ENCODE results near the gene PITRM1. TPM values are rescaled to one million over a fixed set of nuclear protein-coding genes. Genes with fewer than 3 reads are reported as not detected.

Gene PITRM1
- polyA plus RNA-seq, 1 of the 3 experiments (the other 2 are of a cell fraction), result 79.6 TPM

DNA sequence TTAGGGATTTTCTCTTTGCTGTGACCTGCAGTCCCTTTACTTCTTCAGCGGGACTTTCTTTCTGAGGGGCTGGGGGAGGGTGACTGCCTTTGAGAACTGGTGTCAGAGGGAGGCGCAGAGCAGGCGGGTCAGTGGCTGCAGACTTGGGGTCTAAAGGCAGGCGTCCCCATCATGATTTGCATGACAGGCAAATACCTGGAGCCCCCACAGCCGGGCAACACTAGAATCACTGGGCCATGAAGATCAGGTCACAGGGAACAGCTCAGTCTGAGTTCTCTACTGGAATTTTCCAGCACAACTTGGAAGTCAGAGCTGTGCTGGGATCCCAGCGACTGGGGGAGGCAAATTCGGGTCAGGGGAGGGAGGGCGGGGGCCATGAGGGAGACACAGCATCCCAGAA, 29.2 kb upstream of the PITRM1 start (continued):
- TF ChIP-seq USF2 (IDR thresholded peaks at IDR 0.05; ENCODE audit: borderline replicate concordance, low read depth, low read length) (no peak), POLR2AphosphoS5 (IDR thresholded peaks at IDR 0.05; ENCODE audit: low read depth, low read length) (no peak), GATA2 (CRISPR knock-in tag; IDR thresholded peaks at IDR 0.05) (no peak), FOXM1 (IDR thresholded peaks at IDR 0.05; ENCODE audit: low read depth) (no peak), MAX (IDR thresholded peaks at IDR 0.05; ENCODE audit: low read depth) (no peak), JUND (IDR thresholded peaks at IDR 0.05) (no peak), TCF12 (IDR thresholded peaks at IDR 0.05) (no peak), NFIC (IDR thresholded peaks at IDR 0.05; ENCODE audit: borderline replicate concordance) (no peak)

DNA sequence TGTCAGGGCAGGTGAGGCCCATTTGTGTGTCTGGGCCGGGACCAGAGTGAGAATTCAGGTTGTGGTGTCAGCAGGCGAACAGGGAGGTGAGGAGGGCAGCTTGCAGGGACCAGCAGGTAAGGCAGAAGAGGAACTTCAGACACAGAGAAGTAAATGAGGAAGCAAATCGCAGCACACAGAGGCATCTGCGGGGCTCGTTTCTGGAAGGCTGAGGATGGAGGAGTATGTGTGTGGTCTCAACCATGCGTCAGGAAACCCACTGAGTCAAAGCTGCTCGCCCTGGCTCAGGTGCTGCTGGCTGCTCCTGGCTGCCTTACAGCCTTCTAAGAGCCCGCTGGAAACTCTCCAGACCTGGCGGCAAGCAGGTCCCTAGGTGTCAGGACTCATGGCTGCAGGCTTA, 26.9 kb upstream of the PITRM1 start:
- CTCF ChIA-PET, result interaction anchor here (1.3 to 11.1 kb wide), 4 partner anchors 11 to 1568 kb away, joined by 3 to 244 read pairs (median 14); no protein-coding TSS in a partner anchor
- no peaks in the 10 kb centered on the region for H3K9me3 ChIP-seq
- H3K79me2 ChIP-seq (ENCODE audit: insufficient read depth), result no peaks in the 10 kb centered on the region
- H3K9ac ChIP-seq, result no peak overlapping the region
- no peak overlapping the region for H3K27ac ChIP-seq (ENCODE audit: low read depth in 2 of 2, low read length in 1 of 2)
- H3K9me2 ChIP-seq, result no peaks in the 10 kb centered on the region
- 89% methylated on average over 9 of the region's 9 CpGs for WGBS (ENCODE audit: low lambda C conversion rate)
- no peaks in the 10 kb centered on the region for H3K36me3 ChIP-seq (replicated peaks in 1 of 2; ENCODE audit: control insufficient read depth in 1 of 2, insufficient read depth in 2 of 2, low read length in 1 of 2)
- H3K4me1 ChIP-seq (ENCODE audit: control insufficient read depth in 1 of 2, insufficient read depth in 2 of 2, low read depth in 1 of 2, low read length in 1 of 2), result peaks cover 11 to 12% of the 10 kb centered on the region in 2 experiments
- no peak for DNase-seq
- no peaks in the 10 kb centered on the region for H4K20me1 ChIP-seq (ENCODE audit: insufficient read depth)
- no peak overlapping the region for H3K4me3 ChIP-seq (ENCODE audit: low read depth in 2 of 2, low read length in 1 of 2)
- POLR2A ChIA-PET, result no interaction called here
- no peaks in the 10 kb centered on the region for H3K27me3 ChIP-seq (ENCODE audit: insufficient read depth)
- no peak overlapping the region for H2AFZ ChIP-seq (ENCODE audit: low read depth)
- no peak overlapping the region for H3K4me2 ChIP-seq
- H3F3A ChIP-seq (replicated peaks; ENCODE audit: insufficient read depth), result peaks cover 6% of the 10 kb centered on the region
- no peak for TF ChIP-seq FOSL2 (IDR thresholded peaks at IDR 0.05; ENCODE audit: borderline replicate concordance, low read depth)
- no peak for TF ChIP-seq EP300 (IDR thresholded peaks at IDR 0.05; ENCODE audit: borderline replicate concordance in 1 of 2, low read depth in 1 of 2, low read length in 1 of 2)
- no peak for TF ChIP-seq USF2 (IDR thresholded peaks at IDR 0.05; ENCODE audit: borderline replicate concordance, low read depth, low read length)
- no peak for TF ChIP-seq CTCF (IDR thresholded peaks at IDR 0.05)
- no peak for TF ChIP-seq RXRA (IDR thresholded peaks at IDR 0.05; ENCODE audit: borderline replicate concordance, low read depth)
- TF ChIP-seq RAD21 (IDR thresholded peaks at IDR 0.05; ENCODE audit: low read length), result no peak
- TF ChIP-seq, protein P1, sequence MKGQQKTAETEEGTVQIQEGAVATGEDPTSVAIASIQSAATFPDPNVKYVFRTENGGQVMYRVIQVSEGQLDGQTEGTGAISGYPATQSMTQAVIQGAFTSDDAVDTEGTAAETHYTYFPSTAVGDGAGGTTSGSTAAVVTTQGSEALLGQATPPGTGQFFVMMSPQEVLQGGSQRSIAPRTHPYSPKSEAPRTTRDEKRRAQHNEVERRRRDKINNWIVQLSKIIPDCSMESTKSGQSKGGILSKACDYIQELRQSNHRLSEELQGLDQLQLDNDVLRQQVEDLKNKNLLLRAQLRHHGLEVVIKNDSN (IDR thresholded peaks at IDR 0.05; ENCODE audit: borderline replicate concordance, low read depth), result no peak
- TF ChIP-seq SMC3 (IDR thresholded peaks at IDR 0.05; ENCODE audit: low read depth, low read length), result no peak
- no peak for TF ChIP-seq TAF1 (IDR thresholded peaks at IDR 0.05; ENCODE audit: borderline replicate concordance, low read depth, low read length)
- no peak for TF ChIP-seq ZBTB33 (IDR thresholded peaks at IDR 0.05; ENCODE audit: borderline replicate concordance, low read depth)
- TF ChIP-seq, protein P2, sequence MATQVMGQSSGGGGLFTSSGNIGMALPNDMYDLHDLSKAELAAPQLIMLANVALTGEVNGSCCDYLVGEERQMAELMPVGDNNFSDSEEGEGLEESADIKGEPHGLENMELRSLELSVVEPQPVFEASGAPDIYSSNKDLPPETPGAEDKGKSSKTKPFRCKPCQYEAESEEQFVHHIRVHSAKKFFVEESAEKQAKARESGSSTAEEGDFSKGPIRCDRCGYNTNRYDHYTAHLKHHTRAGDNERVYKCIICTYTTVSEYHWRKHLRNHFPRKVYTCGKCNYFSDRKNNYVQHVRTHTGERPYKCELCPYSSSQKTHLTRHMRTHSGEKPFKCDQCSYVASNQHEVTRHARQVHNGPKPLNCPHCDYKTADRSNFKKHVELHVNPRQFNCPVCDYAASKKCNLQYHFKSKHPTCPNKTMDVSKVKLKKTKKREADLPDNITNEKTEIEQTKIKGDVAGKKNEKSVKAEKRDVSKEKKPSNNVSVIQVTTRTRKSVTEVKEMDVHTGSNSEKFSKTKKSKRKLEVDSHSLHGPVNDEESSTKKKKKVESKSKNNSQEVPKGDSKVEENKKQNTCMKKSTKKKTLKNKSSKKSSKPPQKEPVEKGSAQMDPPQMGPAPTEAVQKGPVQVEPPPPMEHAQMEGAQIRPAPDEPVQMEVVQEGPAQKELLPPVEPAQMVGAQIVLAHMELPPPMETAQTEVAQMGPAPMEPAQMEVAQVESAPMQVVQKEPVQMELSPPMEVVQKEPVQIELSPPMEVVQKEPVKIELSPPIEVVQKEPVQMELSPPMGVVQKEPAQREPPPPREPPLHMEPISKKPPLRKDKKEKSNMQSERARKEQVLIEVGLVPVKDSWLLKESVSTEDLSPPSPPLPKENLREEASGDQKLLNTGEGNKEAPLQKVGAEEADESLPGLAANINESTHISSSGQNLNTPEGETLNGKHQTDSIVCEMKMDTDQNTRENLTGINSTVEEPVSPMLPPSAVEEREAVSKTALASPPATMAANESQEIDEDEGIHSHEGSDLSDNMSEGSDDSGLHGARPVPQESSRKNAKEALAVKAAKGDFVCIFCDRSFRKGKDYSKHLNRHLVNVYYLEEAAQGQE (IDR thresholded peaks at IDR 0.05; ENCODE audit: low read depth, low read length), result no peak
- no peak for TF ChIP-seq IRF3 (IDR thresholded peaks at IDR 0.05; ENCODE audit: low read depth, low read length)
- TF ChIP-seq FOXJ3 (CRISPR knock-in tag; IDR thresholded peaks at IDR 0.05), result no peak
